Left ventricle myocardium inferior (tissue), 1 donor: ENCODE data around the gene SLC47A2. TPM values are rescaled to one million over a fixed set of nuclear protein-coding genes. Genes with fewer than 3 reads are reported as not detected.

Source experiments
- DNase-seq: peaks from one replicate; pipeline ENCODE4 v3.0.0-alpha.2; 2020
- H3K27ac ChIP-seq: fragments of 200-600 bp; replicated peaks from 2 replicates; pipeline ENCODE4 v1.8.0; 2021
- H3K27me3 ChIP-seq: fragments of 200-600 bp; 2 replicates; pipeline ENCODE4 v1.8.0; 2021; ENCODE audit warnings: low read depth
- H3K36me3 ChIP-seq: fragments of 200-600 bp; 2 replicates; pipeline ENCODE4 v1.8.0; 2021
- H3K4me1 ChIP-seq: fragments of 200-600 bp; 2 replicates; pipeline ENCODE4 v1.8.0; 2021
- H3K4me3 ChIP-seq: fragments of 200-600 bp; 2 replicates; pipeline ENCODE4 v1.8.0; 2021; ENCODE audit warnings: mild to moderate bottlenecking, moderate library complexity
- H3K9me3 ChIP-seq: fragments of 200-600 bp; replicated peaks from 2 replicates; pipeline ENCODE4 v1.8.0; 2021
- intact Hi-C: fragments of 100-400 bp; cut with micrococcal nuclease; formaldehyde crosslinking; loops from one replicate; pipeline ENCODE4 v1.11.0; 2022
- total RNA-seq: library from RNA; stranded (reverse); fragmentation: NEBNext Ultra II Directional; extraction: Animal tissue kit (Norgen Biotek cat#: 25700); gene quantifications from one replicate; pipeline ENCODE4 v1.2.1, GENCODE V29; 2021
- TF ChIP-seq, protein P1 (sequence below): fragments of 200-600 bp; IDR thresholded peaks from 2 replicates; pipeline ENCODE4 v1.8.0; 2021; ENCODE audit warnings: antibody characterized with exemption, mild to moderate bottlenecking, borderline replicate concordance
- donor health status: DM: no; HTN: yes; CAD: no; lungs with severe emphysema.

Gene SLC47A2
- total RNA-seq, 1 donor from 2014 or later: not detected

DNA sequence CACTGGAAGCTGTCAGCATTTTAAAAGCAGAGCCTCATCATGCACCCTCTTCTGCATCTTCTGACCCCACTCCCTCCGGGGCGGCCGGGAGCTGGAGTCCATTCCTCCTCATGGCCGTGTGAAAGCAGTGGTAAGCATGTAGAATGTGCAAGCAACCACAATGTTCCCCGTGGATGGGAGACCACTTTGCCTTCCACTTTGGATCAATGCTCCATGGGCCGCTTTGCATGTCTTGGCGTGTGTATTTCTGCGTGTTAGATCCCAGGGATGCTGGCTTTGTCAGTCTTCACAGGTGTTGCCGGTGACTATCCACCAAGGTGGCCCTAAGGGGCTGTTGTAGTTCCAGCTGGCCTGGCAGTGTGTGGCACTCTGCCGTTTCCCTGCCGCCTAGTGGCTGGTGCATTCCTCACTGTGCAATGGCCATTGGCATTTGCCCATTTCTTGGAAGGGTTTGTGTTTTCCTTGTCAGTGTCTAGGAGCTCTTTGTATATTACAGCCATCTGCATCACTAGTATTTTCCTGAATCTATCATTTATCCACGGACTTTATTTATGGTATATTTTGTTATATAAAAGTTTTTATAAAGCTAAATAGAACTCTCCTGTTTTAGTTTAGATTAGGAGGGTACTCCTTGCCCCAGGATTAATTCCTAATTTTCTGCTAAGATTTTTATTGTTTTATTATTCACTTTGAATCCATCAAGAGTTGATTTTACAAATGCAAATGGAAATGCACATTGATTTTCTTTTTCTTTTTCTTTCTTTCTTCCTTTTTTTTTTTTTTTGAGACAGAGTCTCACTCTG, 37.5 kb upstream of the SLC47A2 start:
- Histone ChIP-seq H3K27me3 (peaks cover 12% of the 10 kb centered on the region), H3K36me3 (no peaks in the 10 kb centered on the region), H3K4me3 (no peak overlapping the region), H3K9me3 (no peaks in the 10 kb centered on the region), H3K27ac (peak overlapping the region; percentile 66), H3K4me1 (peaks cover 10% of the 10 kb centered on the region)
- TF ChIP-seq, protein P1, sequence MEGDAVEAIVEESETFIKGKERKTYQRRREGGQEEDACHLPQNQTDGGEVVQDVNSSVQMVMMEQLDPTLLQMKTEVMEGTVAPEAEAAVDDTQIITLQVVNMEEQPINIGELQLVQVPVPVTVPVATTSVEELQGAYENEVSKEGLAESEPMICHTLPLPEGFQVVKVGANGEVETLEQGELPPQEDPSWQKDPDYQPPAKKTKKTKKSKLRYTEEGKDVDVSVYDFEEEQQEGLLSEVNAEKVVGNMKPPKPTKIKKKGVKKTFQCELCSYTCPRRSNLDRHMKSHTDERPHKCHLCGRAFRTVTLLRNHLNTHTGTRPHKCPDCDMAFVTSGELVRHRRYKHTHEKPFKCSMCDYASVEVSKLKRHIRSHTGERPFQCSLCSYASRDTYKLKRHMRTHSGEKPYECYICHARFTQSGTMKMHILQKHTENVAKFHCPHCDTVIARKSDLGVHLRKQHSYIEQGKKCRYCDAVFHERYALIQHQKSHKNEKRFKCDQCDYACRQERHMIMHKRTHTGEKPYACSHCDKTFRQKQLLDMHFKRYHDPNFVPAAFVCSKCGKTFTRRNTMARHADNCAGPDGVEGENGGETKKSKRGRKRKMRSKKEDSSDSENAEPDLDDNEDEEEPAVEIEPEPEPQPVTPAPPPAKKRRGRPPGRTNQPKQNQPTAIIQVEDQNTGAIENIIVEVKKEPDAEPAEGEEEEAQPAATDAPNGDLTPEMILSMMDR: peak; percentile 66
- DNase-seq: no peak
- intact Hi-C loops: no loop called here

DNA sequence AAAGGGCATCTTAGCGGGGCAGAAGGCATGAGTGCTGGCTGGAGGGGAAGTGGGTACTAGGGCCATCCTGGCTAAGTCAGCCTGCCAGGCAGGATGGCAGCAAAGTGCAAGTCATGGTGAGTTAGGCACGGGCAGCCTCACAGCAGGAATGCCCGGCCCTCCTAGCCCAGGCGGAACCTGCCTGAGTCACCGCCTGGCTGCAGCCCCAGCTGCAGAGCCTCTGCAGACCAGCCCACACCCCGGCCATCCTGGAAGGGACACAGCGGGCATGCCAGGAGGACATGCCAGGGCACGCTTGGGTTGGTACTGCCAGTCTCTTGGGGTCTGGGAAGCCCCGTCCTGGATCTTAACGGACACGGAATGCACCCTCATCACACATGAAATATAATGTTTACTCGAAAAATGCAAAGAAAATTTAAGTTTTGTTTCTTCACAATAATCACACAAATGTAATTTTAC, 36.7 kb upstream of the SLC47A2 start:
- no peak overlapping the region for H3K4me3 ChIP-seq
- H3K27ac ChIP-seq: peak overlapping the region; percentile 66
- peaks cover 19% of the 10 kb centered on the region for H3K27me3 ChIP-seq
- peak; percentile 55 for DNase-seq
- no peaks in the 10 kb centered on the region for H3K36me3 ChIP-seq
- H3K9me3 ChIP-seq: no peaks in the 10 kb centered on the region
- intact Hi-C loops: no loop called here
- TF ChIP-seq, protein P1: no peak
- peaks cover 10% of the 10 kb centered on the region for H3K4me1 ChIP-seq

DNA sequence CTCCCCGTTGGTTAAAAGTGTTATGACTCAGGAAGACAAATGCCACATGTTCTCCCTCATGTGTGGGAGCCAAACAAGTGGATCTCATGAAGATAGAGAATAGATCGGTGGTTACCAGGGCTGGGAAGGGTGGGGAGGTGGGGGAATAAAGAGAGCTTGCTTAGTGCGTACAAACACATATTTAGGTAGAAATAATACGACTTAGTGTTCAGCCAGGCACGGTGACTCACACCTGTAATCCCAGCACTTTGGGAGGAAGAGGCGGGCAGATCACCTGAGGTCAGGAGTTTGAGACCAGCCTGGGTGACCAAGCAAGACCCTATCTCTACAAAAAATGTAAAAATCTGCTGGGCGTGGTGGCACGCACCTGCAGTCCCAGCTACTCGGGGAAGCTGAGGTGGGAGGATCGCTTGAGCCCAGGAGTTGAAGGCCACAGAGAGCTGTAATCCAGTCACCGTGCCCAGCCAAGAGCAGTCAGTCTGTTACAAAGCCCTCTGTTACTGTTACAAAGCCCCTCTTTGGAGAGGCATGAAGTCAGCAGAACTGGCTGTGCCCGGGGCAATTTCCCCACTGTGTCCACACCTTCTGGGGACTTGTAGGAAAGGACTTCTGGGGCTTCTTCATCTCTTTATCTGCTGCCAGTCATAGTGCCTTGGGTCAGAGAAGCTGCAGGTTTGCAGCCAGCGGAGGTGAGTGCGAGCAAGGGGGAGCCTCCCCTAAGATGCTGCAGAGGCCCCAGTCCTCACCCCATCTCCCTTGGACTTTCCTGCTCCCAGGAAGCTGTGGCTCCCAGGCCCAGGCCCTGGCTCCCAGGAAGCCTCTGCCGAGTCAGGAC, 36.0 kb upstream of the SLC47A2 start:
- Histone ChIP-seq H3K36me3 (no peaks in the 10 kb centered on the region), H3K4me3 (no peak overlapping the region), H3K27me3 (peaks cover 14% of the 10 kb centered on the region), H3K9me3 (no peaks in the 10 kb centered on the region), H3K27ac (peak overlapping the region; percentile 66), H3K4me1 (peaks cover 10% of the 10 kb centered on the region)
- TF ChIP-seq, protein P1: no peak
- DNase-seq: no peak
- intact Hi-C loops: no loop called here

- peaks cover 10% of the 10 kb centered on the region for H3K4me1 ChIP-seq
- no peak overlapping the region for H3K27ac ChIP-seq
- no peak for DNase-seq
- H3K4me3 ChIP-seq: no peak overlapping the region
- peaks cover 13% of the 10 kb centered on the region for H3K27me3 ChIP-seq
- intact Hi-C loops: no loop called here
- TF ChIP-seq, protein P1: no peak
- H3K9me3 ChIP-seq: no peaks in the 10 kb centered on the region
- H3K36me3 ChIP-seq: no peaks in the 10 kb centered on the region
These were observed 34.5 kb upstream of the SLC47A2 start for GRCh38 chr17:19750835-19751234.

GRCh38 chr17:19750020-19750572, 33.7 kb upstream of the SLC47A2 start:
- Histone ChIP-seq H3K4me1 (peaks cover 15% of the 10 kb centered on the region), H3K27ac (no peak overlapping the region), H3K9me3 (no peaks in the 10 kb centered on the region), H3K27me3 (peaks cover 13% of the 10 kb centered on the region), H3K4me3 (no peak overlapping the region), H3K36me3 (no peaks in the 10 kb centered on the region)
- intact Hi-C loops: no loop called here
- DNase-seq: no peak
- TF ChIP-seq, protein P1: no peak
